COLO829 (cell line): Measurements from ENCODE around the gene MCF2L.
"Not testable (repeated sequence)": the region's sequence is repeated elsewhere in the genome, so short reads cannot be mapped to it uniquely, and the experiment has no call there.

Source experiments
- DNase-seq: peaks from one replicate; pipeline ENCODE4 v3.0.0; 2012; ENCODE audit warnings: low spot score

The MCF2L gene

GRCh38 chr13:112968910-112969691 lies at the start of gene MCF2L:
Gene MCF2L (plus strand): TSS chr13:112969214. CDS start chr13:112969380, 166 bp downstream.
- peak; percentile 46 for DNase-seq

- DNase-seq: no peak
These were observed 45.1 kb upstream of the MCF2L start for GRCh38 chr13:112923962-112924361.

DNA sequence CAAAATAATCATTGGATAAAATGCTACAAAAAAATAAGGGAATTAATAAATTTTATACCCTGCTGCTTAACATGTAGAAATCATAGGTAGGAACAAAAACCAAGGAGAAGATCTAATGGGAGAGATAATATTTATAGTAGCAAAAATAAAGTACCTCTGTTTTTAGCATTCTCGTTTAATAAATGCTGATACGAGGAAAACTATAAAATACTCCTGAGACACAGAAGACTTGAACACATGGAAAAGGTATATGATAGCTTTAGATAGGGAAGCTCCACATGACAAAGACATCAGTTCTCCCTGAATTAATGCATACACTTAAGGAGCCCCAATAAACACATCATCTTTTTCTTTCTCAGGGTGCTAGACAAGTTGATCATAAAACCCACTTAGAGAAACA lies 44.6 kb upstream of the MCF2L start:
- DNase-seq: no peak

DNA sequence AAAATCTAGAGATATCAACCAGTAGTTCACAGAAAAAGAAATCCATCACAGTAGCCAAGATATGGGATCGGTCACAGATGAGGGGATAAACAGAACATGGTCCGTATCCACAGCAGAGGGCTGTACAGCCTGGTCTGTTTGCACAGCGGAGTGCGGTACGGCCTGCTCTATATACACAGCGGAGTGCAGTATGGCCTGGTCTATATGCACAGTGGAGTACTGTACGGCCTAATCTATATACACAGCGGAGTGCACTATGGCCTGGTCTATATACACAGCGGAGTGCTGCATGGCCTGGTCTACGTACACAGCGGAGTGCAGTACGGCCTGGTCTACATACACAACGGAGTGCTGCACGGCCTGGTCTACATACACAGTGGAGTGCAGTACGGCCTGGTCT lies 43.0 kb upstream of the MCF2L start:
- DNase-seq: no peak

GRCh38 chr13:112926993-112927392 lies 42.0 kb upstream of the MCF2L start:
- no peak for DNase-seq

DNA sequence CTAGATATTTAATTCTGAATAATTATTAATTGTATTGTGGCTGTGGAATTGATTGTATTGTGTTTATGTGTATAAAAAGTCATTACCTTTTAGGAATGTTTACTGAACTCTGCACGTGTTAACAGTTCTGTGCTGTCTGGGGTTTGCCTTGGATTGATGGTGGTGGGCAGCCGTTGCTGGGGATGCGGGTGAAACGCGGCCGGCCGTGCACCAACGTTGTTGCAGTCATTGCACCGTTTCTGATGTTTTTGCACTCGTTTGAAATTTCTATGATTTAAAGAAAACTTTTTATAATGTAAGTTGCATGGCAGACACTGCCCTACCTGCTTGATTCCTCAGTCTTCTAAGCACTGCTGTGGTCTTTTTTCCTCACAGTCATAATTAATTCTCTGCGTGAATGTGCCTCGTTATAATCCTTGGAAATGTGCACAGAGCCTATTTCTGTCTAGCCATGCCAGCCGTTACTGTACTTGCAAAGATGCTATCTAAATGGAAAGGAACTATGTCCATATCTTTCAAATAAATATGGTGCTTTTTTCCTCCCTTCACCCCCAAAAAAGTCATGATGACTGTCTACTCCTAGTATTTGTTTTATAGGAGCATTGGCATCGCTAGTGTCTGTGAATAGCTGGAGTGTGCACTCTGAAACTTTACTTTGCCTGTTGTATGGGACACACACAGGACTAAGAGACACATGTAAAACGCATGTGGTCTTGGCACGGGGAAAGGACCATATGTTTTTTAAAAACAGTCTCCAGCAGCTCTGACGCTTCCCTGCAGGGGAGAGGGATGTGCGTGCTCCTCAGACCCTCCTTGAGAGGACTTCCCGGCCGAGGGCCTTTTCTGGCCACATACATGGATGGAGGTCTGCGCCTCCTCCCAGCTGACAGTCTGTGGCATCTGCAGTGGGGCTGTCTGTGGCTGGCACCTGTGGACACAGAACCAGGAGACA lies 40.7 kb upstream of the MCF2L start:
- no peak for DNase-seq

DNA sequence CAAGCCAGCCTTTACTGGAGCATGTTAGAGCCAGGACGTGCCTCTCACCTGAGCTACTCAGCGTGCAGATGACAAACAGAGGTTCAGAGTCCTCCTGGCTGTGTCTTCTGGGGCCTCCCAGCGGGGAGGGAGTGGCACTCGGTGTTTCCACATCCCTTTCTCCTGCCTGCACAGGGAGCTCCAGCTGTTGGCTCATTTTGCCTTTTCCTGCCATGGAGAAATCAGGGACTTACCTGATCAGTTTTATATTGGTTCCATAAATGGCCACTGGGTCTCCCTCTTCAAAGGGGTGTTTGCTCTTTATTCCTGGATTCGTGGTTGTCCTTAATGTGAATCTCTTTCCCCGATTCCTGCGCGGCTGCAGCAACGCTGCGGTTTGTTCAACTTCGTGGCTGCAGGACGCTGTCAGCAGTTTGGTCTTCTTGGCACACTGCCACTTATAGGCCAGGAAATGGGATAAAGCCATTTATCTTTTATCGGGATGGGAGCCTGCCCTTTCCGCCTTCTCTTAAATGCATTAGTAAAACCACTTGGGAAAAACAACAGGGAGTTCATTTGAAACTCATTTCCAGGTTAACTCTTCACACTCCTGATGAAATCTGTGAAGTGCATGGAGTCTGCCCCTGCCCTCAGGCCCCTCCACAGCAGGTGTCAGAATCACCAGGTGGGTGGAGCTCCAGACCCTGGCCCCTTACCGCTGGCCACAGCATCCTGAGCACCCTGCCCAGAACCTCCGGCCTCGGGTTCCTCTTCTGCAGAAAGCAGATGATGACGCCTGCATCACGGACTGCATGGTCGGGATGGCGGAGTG lies 39.8 kb upstream of the MCF2L start:
- peak; percentile 43 for DNase-seq

DNA sequence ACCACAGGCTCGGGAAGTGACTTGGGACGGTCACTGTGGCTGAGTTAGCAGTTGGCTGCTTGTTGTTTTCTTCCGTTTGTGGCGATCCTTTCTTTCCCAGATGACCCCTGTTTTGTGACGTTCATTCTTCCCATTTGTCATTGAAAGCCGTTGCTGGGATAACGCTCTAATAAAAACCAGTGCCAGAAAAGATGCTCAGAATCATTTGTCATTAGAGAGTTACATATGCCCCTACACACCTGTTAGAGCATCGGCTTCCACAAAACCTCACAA lies 39.3 kb upstream of the MCF2L start:
- DNase-seq: no peak

DNA sequence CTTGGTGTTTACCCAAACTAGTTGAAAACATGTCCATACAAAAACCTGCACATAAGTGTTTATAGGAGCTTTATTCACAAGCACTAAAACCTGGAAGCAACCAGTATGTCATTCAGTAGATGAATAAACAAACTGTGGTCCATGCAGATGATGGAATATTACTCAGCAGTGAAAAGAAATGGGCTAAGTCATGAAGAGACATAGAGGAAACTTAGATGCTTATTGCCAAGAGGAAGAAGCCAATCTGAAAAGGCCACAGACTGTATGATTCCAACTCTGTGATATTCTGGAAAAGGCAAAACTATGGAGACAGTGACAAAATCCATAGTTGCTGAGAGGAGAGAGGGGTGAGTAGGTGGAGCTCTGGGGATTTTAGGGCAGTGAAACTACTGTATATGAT lies 38.8 kb upstream of the MCF2L start:
- no peak for DNase-seq

- DNase-seq: peak; percentile 91
These were observed 37.7 kb upstream of the MCF2L start for GRCh38 chr13:112931028-112931934.

DNA sequence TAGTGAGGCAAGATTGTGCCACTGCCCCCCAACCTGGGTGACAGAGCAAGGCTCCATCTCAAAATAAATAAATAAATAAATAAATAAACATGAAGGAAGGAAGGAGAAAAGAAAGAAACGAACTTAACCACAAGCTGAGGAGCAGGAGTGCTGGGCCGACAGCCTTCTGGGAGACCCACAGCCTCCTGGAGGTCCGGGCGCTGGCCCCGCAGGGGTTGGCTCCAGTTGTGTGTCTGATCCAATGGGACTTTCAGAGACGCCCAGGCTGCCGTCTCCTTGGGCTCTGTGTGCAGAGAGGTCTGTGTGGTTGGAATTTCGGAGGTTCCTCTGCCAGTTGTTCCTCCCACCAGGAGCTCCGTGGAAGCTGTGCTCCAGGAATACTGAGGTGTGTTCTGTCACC lies 36.0 kb upstream of the MCF2L start:
- DNase-seq: no peak

DNA sequence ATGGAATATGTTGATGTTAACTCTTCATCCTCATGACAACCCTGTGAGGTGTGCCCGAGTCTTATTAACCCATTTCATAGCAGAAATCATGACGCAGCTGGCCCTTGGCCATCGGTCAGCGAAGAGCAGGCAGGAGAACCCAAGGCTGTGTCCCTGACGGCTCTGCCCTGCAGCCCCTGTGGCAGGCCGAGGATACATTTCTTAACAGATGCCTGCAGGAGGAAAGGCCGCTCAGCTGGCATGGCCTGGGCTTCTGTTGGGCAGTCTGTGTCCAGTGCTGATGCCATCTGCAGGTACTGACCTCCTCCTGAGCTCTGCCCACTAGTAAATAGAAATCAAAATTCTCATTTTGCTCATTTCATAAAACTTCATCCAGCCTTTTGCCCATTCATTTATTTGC lies 35.4 kb upstream of the MCF2L start:
- no peak for DNase-seq

- DNase-seq: no peak
These were observed 34.9 kb upstream of the MCF2L start for GRCh38 chr13:112934078-112934477.

DNA sequence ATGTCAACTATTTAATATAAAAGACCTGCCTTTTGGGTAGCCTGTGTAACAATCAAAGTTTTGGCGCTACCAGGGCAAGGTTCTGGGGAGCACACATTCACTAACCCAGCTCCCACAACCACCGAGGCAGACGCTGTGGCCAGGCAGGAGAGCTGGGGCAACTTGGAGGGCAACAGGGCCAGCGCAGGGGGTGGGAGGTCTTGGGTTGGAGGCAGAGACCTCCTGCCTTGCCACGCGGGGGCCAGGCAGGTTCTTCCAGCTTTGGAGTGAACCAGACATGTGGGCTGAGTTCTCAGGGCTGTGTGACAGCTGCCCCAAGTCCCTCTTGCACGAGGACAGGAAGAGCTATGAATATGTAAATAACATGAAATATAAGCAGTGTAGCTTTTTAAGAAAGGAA lies 30.3 kb upstream of the MCF2L start:
- no peak for DNase-seq

GRCh38 chr13:112940236-112940635 lies 28.8 kb upstream of the MCF2L start:
- no peak for DNase-seq

DNA sequence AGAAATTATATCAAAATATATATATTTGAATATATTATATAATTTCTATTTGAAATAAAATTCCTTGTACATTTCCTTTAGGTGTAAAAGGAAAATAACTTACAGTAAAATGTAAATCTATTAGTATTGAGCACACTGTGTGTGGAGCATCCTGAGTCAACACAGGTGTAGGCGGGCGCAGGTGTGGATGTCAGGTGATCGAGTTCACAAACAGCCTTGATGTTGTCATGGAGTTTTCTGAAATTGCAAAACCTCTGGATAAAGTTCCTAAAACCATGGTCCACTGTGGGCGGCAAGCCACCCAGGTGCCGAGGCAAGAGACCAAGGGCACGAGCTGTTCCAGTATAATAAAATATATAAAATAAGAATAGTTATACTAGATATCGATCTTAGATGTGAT lies 27.7 kb upstream of the MCF2L start:
- DNase-seq: no peak

DNA sequence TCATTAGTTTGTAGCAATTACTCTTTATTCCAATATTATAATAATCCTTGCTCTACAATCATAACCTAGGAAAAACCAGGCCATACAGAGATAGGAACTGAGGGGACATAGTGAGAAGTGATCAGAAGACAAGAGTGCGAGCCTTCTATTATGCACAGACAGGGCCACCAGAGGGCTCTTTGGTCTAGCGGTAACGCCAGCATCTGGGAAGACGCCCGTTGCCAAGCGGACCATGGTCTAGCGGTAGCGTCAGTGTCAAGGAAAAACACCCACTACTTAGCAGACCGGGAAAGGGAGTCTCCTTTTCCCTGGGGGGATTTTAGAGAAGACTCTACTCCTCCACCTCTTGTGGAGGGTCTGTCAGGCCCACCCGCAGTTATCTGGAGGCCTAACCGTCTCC lies 27.2 kb upstream of the MCF2L start:
- DNase-seq: not testable (repeated sequence)

DNA sequence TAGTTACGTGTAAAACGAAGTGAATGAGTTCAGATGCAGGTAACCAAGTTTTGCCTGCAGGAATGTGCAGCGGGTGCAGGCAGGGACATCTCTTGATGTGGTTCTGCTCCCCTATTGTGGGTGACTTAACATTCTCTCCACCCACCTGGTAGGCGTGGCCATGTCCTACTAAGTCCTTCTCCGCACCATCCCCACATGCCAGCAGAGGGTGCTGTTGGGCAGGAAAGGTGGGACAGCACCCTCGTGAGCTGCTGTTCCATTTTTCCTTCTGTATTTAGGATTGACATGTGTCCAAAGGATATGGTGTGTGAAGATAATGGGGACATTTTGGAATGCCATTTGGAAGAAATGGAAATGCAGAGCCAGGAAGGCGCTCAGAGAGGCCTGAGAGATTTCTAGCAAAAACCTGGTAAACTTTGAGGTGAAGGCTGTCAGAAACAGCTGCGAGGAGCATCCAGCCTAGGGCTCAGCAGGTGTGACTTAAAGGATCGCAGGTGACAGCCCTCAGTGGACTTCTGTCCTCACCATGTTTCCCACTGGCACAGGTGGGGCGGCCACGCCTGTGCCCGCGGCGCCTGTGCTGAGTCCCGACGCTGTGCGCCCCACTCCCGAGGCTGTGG lies 26.2 kb upstream of the MCF2L start:
- peak; percentile 92 for DNase-seq

- no peak for DNase-seq
These were observed 25.5 kb upstream of the MCF2L start for GRCh38 chr13:112943309-112944125.

- no peak for DNase-seq
These were observed 21.2 kb upstream of the MCF2L start for GRCh38 chr13:112947796-112948195.
